Spleen (tissue), 11 donors: ENCODE results near the gene DNAJB6. TPM values are rescaled to one million over a fixed set of nuclear protein-coding genes. Genes with fewer than 3 reads are reported as not detected.

Source experiments
- DNase-seq: peaks from one replicate; pipeline ENCODE4 v3.0.0-alpha.2; 2020
- H3K27ac ChIP-seq, 8 donors: fragments of 200-600 bp; sonication (generic) in 7 of 8; 1 replicate in 4 of 8; 2 replicates in 4 of 8; pipeline versions ENCODE4 v1.5.0 to v1.8.0; 2016 to 2021; ENCODE audit warnings: inconsistent platforms in 4 of 8, mild to moderate bottlenecking in 4 of 8, moderate library complexity in 1 of 8
- H3K27me3 ChIP-seq, 7 donors: fragments of 200-600 bp; sonication (generic) in 6 of 7; replicated peaks in 1 of 7; 1 replicate in 4 of 7; 2 replicates in 3 of 7; pipeline versions ENCODE4 v1.5.0 to v1.8.0; 2016 to 2021; ENCODE audit warnings: inconsistent platforms in 3 of 7, mild to moderate bottlenecking in 1 of 7
- H3K36me3 ChIP-seq, 6 donors: fragments of 200-600 bp; sonication (generic) in 5 of 6; 1 replicate in 4 of 6; 2 replicates in 2 of 6; pipeline versions ENCODE4 v1.5.0 to v1.8.0; 2016 to 2021; ENCODE audit warnings: inconsistent platforms in 2 of 6
- H3K4me1 ChIP-seq, 6 donors: fragments of 200-600 bp; sonication (generic) in 5 of 6; 1 replicate in 3 of 6; 2 replicates in 3 of 6; pipeline versions ENCODE4 v1.5.0 to v1.8.0; 2016 to 2021; ENCODE audit warnings: inconsistent platforms in 3 of 6
- H3K4me3 ChIP-seq, 8 donors: fragments of 200-600 bp; sonication (generic) in 7 of 8; 1 replicate in 4 of 8; 2 replicates in 4 of 8; pipeline versions ENCODE4 v1.5.0 to v1.8.0; 2016 to 2021; ENCODE audit warnings: inconsistent platforms in 4 of 8, mild to moderate bottlenecking in 4 of 8, moderate library complexity in 2 of 8
- H3K9me3 ChIP-seq, 8 donors: fragments of 200-600 bp; sonication (generic) in 7 of 8; 1 replicate in 4 of 8; 2 replicates in 4 of 8; pipeline versions ENCODE4 v1.5.0 to v1.8.0; 2016 to 2021; ENCODE audit warnings: inconsistent platforms in 4 of 8
- CTCF ChIP-seq, 11 experiments: fragments of 200-600 bp in 7 of 11; fragments of 450-650 bp in 4 of 11; sonication (generic) in 4 of 11; IDR thresholded peaks in 8 of 11; conservative IDR thresholded peaks in 3 of 11; 1 replicate in 7 of 11; 2 replicates in 4 of 11; pipeline versions ENCODE4 v1.4.0 to v1.8.0; 2016 to 2021; ENCODE audit warnings: antibody characterized with exemption in 11 of 11, inconsistent platforms in 4 of 11, mild to moderate bottlenecking in 1 of 11
- POLR2A ChIP-seq, 3 donors: fragments of 450-650 bp; IDR thresholded peaks; one replicate each; pipeline ENCODE4 v1.5.1; 2017; ENCODE audit warnings: antibody characterized with exemption in 3 of 3, mild to moderate bottlenecking in 1 of 3
- POLR2AphosphoS5 ChIP-seq, 3 donors: sonication (generic); formaldehyde crosslinking; IDR thresholded peaks; one replicate each; pipeline ENCODE4 v1.5.1; 2017; ENCODE audit warnings: antibody characterized with exemption in 3 of 3
- WGBS, 5 donors: extraction: QIAGEN DNeasy Blood & Tissue Kit in 3 of 5; methylation state at CpG; one replicate each; pipeline versions ENCODE4 v1.1.5 to v1.1.7; 2013 to 2018; 5-methylcytosine and 5-hydroxymethylcytosine counted together
- intact Hi-C: fragments of 100-400 bp; cut with DNase I; formaldehyde crosslinking; loops from one replicate; pipeline ENCODE4 v1.15.0; 2023; ENCODE audit warnings: low total_unique reads
- polyA plus RNA-seq, 3 donors: library from polyadenylated mRNA; stranded (reverse); fragments of 200-250 nt; gene quantifications; one replicate each; pipeline ENCODE4 v1.2.1, GENCODE V29; 2013
- total RNA-seq, 7 donors: library from RNA; depleted of rRNA in 3 of 7; stranded (reverse); fragments of >200 nt in 3 of 7; fragmentation: NEBNext Ultra II Directional in 4 of 7; extraction: Animal tissue kit (Norgen Biotek cat#: 25700) in 4 of 7; gene quantifications; one replicate each; pipeline versions ENCODE4 v1.1.0 to v1.2.1, GENCODE V29; 2016 to 2021
- donor health status: healthy with polysubstance abuse.
- donor health status: DM: no; HTN: no; CAD: no; lungs with moderate emphysema.
- donor health status: DM: no; HTN: no; CAD: no.
- donor health status: Bipolar disorder and iron deficiency.
- donor health status: healthy.
- donor health status: DM: no; HTN: no; CAD: no.
- donor health status: DM: yes; HTN: yes; CAD: no.

Gene DNAJB6
- total and polyA plus RNA-seq, 10 donors = 37.7 to 115 (median 92.0) TPM

DNA sequence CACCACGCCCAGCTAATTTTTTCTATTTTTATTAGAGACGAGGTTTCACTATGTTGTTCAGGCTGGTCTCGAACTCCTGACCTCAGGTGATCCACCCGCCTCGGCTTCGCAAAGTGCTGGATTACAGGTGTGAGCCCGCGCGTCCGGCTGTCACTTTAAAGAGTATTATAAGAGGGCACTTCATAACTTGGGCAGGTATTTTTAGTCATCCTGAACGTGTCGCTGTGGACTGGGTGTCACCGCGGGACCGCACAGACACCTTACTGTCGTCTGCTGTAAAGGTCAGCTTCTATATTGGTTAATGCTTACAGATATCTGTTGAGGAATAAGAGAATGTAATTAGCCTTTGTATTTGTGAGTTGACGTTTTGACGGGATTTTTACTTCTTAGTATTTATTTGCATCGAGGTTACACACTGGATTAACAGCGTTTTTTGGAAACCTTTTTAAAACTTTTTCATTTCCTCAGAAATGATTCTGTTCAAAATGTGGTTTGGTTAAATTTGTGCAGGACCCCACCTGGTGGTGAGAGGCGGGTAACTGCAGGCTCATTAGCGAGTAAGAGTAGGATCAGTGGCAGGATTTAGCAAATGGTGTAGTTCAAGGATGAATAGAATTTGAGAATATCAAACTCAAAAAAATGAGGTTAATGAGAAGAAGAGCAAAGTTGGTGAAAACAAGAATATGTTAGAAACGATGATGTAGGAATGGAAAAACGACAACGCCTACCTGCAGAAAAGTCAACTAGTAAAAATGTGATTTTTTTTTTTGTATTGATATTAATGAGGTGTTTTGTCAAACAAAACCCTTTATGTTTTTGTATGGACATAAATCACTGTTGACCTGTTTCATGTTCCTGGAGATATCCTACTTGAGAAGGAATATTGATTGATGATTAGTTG lies 3.2 kb downstream of the DNAJB6 start:
- H3K36me3 ChIP-seq = peaks cover 0 to 6% (median 0%) of the 10 kb centered on the region in 6 donors
- TF ChIP-seq CTCF (IDR thresholded peaks at IDR 0.05 in 8 of 11, conservative IDR thresholded peaks at IDR 0.05 in 3 of 11) (peak; percentile 73 to 92 (median 87)), POLR2A (IDR thresholded peaks at IDR 0.05) (no peak), POLR2AphosphoS5 (IDR thresholded peaks at IDR 0.05) (no peak)
- intact Hi-C loops = no loop called here
- H3K27ac ChIP-seq = peak overlapping the region in 1 of 8 donors; percentile 22
- H3K27me3 ChIP-seq = no peaks in the 10 kb centered on the region
- peak overlapping the region in 2 of 8 donors; percentile 74 to 86 for H3K4me3 ChIP-seq
- no peak for DNase-seq
- peaks cover 30 to 90% (median 74%) of the 10 kb centered on the region in 6 donors for H3K4me1 ChIP-seq
- 52 to 53% (median 53%) methylated on average over 25 of the region's 25 CpGs for WGBS, 5 donors
- H3K9me3 ChIP-seq = no peaks in the 10 kb centered on the region

GRCh38 chr7:157347217-157347904 lies 10.6 kb downstream of the DNAJB6 start:
- WGBS, 5 donors = 87 to 90% (median 89%) methylated on average over 11 of the region's 11 CpGs
- no peak for DNase-seq
- H3K4me1 ChIP-seq = peaks cover 41 to 100% (median 95%) of the 10 kb centered on the region in 6 donors
- H3K4me3 ChIP-seq = peak overlapping the region in 1 of 8 donors; percentile 17
- H3K9me3 ChIP-seq = no peaks in the 10 kb centered on the region
- peaks cover 0 to 14% (median 0%) of the 10 kb centered on the region in 6 donors for H3K36me3 ChIP-seq
- H3K27ac ChIP-seq = no peak overlapping the region
- intact Hi-C loops = no loop called here
- no peak for TF ChIP-seq CTCF (IDR thresholded peaks at IDR 0.05 in 8 of 11, conservative IDR thresholded peaks at IDR 0.05 in 3 of 11)
- no peak for TF ChIP-seq POLR2A (IDR thresholded peaks at IDR 0.05)
- no peak for TF ChIP-seq POLR2AphosphoS5 (IDR thresholded peaks at IDR 0.05)
- no peaks in the 10 kb centered on the region for H3K27me3 ChIP-seq

DNA sequence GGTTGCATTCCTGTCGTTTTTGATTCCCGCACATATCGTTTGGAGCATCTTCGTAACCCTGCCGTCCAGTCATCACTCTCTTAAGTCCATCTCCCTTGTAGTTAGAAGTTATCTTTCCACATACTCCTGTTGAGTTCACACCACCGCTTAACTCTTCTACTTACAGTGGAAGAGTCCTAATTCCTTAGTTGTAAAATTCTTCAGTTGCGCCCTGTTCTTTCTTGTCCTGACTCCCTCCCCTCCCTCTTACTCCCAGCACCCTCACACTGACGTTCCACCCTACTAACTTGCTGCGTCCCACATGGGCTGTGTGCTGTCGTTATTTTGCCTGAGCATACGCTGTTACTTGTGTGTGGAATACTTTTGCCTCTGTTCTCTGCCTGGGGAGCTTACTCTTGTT lies 11.7 kb downstream of the DNAJB6 start:
- Histone ChIP-seq H3K4me3 (no peak overlapping the region), H3K36me3 (peaks cover 0 to 14% (median 0%) of the 10 kb centered on the region in 6 donors), H3K9me3 (no peaks in the 10 kb centered on the region), H3K27me3 (no peaks in the 10 kb centered on the region), H3K27ac (no peak overlapping the region), H3K4me1 (peaks cover 42 to 100% (median 94%) of the 10 kb centered on the region in 6 donors)
- 86 to 90% (median 87%) methylated on average over 11 of the region's 11 CpGs for WGBS, 5 donors
- no peak for TF ChIP-seq POLR2A (IDR thresholded peaks at IDR 0.05)
- TF ChIP-seq CTCF (IDR thresholded peaks at IDR 0.05 in 8 of 11, conservative IDR thresholded peaks at IDR 0.05 in 3 of 11) = no peak
- no peak for TF ChIP-seq POLR2AphosphoS5 (IDR thresholded peaks at IDR 0.05)
- no peak for DNase-seq
- intact Hi-C loops = no loop called here

- no peaks in the 10 kb centered on the region for H3K9me3 ChIP-seq
- H3K4me3 ChIP-seq = peak overlapping the region in 1 of 8 donors; percentile 37
- intact Hi-C loops = no loop called here
- H3K27me3 ChIP-seq = no peaks in the 10 kb centered on the region
- WGBS, 5 donors = 25 to 56% (median 52%) methylated on average over 6 of the region's 6 CpGs
- TF ChIP-seq POLR2A (IDR thresholded peaks at IDR 0.05) (no peak), POLR2AphosphoS5 (IDR thresholded peaks at IDR 0.05) (no peak), CTCF (IDR thresholded peaks at IDR 0.05 in 8 of 11, conservative IDR thresholded peaks at IDR 0.05 in 3 of 11) (no peak)
- H3K4me1 ChIP-seq = peaks cover 32 to 100% (median 97%) of the 10 kb centered on the region in 6 donors
- H3K27ac ChIP-seq = peak overlapping the region in 5 of 8 donors; percentile 22 to 81 (median 37)
- H3K36me3 ChIP-seq = peaks cover 0 to 28% (median 0%) of the 10 kb centered on the region in 6 donors
- no peak for DNase-seq
These were observed 15.7 kb downstream of the DNAJB6 start for GRCh38 chr7:157352516-157352915.
